ENCODE data around the gene ZNRF4.
"Not testable (repeated sequence)": the region's sequence is repeated elsewhere in the genome, so short reads cannot be mapped to it uniquely, and the experiment has no call there.

ZNRF4 gene

DNA sequence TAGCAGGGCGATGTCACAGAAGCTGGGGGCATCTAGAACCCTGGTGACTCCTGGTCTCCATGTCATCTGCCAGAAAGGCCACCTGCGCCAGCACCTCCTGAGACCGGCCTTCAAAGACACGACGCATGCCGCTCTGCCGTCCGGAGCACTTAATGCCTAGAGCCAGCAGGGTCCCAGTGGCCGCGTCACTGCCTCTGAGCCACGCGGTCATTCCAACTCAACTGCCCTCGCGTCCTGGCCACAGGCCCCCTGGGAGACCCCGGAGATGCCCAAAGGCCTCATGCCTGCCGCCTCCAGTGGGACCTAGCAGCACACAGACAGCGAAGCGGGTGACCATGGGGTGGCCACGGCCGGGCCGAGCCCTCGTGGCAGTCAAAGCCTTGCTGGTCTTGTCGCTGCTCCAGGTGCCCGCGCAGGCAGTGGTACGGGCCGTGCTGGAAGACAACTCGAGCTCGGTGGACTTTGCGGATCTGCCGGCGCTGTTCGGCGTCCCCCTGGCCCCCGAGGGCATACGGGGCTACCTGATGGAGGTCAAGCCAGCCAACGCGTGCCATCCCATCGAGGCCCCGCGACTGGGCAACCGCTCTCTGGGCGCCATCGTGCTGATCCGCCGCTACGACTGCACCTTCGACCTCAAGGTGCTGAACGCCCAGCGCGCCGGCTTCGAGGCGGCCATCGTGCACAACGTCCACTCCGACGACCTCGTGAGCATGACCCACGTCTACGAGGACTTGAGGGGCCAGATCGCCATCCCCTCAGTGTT lies at the start of gene ZNRF4:
TSS of gene ZNRF4 (plus strand) at position 51 of the 763 bp plus-strand sequence. CDS start at position 126, 75 bp downstream.
- no peak for DNase-seq (ENCODE audit: low spot score)

GRCh38 chr19:5406198-5406597 lies 49.0 kb upstream of the ZNRF4 start:
- DNase-seq (ENCODE audit: low spot score), result not testable (repeated sequence)

DNA sequence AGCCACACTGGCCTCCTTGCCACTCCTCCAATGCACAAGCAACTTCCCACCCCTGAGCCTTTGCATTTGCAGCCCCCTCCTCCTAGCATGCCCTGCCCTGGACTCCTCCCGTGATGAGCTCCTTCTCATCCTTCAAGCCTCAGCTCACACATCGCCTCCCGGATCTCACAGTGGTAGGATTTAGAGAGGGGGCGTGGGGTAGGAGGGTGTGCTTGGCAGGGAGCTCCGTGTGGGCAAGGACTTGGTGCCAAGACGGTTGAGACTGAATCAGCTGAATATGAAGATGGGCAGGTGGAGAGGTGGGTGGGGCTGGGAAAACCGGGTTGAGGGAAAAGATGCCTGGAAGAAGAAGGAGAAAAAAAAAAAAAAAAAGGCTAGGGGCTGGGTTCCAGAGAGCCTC lies 48.4 kb upstream of the ZNRF4 start:
- DNase-seq (ENCODE audit: low spot score), result no peak

DNA sequence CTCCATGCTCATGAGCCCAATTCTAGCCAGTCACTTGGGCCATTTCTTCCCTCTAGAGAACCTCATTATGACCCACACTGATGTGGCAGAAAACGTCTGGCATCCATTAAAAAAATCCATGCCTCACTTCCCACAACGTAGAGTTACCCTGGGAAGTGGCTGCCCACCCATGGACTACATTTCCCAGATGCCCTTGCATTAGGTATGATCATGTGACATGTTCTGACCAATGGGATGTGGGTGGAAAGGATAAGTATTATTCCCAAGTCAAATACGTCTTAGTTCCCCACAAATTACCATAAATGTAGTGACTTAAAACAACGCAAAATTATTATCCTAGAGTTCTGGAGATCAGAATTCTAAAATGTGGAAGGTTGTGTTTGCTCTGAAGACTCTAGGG lies 47.9 kb upstream of the ZNRF4 start:
- DNase-seq (ENCODE audit: low spot score), result no peak

DNA sequence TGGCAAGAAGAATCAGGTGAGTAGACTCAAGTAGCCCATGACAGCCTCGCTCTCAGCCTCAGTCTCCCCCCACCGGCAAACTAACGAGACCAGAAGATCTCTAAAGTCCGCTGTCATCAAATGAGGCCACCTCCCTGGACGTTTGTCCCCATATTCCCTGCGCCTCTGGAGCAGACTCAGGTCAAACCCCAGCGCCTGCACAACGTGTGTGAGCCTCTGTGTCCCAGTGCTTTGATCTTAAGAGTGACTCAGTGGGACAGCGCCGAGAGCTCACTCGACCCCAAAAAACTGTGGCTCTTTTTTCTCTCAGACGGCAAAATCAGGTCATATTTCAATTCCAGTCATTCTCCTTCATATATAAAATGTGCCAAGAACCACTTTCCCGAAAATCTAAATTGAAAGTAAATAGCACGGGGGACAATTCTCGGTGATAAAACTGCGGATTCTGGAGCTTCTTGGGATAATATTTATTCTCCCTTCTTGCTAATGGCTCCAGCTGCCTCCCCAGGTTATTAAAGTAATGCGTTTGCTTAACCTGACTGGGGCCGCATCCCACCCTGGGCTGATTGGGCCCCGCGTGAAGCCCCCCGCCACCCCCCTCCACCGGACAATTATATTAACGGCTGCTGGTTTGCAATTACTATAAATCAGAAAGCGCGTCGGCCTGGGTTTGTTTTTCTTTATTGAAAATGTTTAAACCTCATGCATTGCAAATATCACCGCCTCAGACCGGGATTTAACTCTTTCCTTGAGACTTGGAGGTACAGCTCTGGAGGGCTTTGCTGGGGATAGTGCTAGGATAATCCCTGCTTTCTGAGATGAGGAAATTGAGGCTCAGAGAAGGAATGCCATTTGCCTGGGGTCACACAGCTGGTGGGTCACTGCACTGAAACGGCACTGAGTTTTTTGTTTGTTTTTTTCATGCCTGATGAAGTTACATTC lies 37.5 kb upstream of the ZNRF4 start:
- no peak for DNase-seq (ENCODE audit: low spot score)

GRCh38 chr19:5418677-5419076 lies 36.5 kb upstream of the ZNRF4 start:
- DNase-seq (ENCODE audit: low spot score), result no peak

DNA sequence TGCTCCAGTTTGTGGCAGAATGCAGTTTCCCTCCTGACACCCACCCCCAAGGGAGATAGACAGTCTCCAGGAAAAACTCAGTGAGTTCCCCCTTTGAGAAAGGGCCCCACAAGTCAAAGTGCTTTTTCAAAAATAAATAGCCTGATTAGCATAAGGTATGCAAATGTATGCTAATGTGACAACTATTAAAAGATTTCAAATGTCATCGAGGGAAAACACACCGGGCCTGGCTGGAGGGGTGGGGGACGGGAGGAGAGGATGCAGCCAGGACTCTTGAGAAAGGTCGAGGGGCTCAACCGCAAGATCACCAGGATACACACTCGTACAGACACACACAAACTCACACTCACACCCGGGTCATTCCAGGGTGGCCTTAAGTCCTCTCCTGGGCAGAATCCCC lies 34.3 kb upstream of the ZNRF4 start:
- DNase-seq (ENCODE audit: low spot score), result no peak

- no peak for DNase-seq (ENCODE audit: low spot score)
These were observed 31.6 kb upstream of the ZNRF4 start for GRCh38 chr19:5423567-5424125.

GRCh38 chr19:5424192-5424973 lies 30.8 kb upstream of the ZNRF4 start:
- DNase-seq (ENCODE audit: low spot score), result no peak

DNA sequence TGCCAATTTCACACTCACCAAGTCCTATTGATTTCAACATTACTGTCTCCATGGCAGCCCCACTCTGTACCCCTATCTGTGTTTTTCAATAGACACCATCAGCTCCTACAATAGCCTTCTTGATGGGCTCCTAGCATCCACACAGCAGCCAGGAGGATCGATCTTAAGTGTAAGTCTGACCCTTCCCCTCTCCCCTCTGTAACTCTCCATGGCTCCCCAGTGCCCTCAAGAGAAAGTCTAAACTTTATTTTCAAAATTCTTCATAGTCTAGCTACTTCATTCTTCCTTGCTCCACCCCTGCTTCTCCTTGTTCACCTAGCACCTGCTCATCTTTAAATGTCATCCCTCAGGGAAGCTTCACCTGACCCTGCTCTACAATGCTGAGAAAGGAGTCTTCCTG lies 30.0 kb upstream of the ZNRF4 start:
- no peak for DNase-seq (ENCODE audit: low spot score)

- no peak for DNase-seq (ENCODE audit: low spot score)
These were observed 25.0 kb upstream of the ZNRF4 start for GRCh38 chr19:5430237-5430636.

DNA sequence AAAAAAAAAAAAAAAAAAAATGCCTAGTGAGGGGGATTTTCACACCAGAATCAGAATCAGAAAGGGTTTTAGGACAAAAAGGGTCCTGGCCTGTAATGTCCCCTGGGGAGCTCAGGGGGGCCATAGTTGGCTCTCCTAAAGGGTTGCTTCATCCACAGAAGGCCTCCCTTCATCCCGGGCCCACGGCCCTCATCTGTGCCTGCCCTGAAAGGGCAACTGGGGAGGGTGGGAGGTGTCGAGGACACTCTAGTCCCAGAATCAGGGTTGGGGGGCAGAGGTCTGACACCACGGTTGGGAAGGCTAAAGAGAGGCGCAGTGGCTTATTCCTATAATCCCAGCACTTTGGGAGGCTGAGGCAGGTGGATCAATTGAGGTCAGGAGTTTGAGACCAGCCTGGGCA lies 22.5 kb upstream of the ZNRF4 start:
- DNase-seq (ENCODE audit: low spot score), result no peak

- DNase-seq (ENCODE audit: low spot score), result no peak
These were observed 20.8 kb upstream of the ZNRF4 start for GRCh38 chr19:5434351-5434917.

GRCh38 chr19:5434970-5435641 lies 20.1 kb upstream of the ZNRF4 start:
- no peak for DNase-seq (ENCODE audit: low spot score)

GRCh38 chr19:5435642-5436017 lies 19.6 kb upstream of the ZNRF4 start:
- no peak for DNase-seq (ENCODE audit: low spot score)

DNA sequence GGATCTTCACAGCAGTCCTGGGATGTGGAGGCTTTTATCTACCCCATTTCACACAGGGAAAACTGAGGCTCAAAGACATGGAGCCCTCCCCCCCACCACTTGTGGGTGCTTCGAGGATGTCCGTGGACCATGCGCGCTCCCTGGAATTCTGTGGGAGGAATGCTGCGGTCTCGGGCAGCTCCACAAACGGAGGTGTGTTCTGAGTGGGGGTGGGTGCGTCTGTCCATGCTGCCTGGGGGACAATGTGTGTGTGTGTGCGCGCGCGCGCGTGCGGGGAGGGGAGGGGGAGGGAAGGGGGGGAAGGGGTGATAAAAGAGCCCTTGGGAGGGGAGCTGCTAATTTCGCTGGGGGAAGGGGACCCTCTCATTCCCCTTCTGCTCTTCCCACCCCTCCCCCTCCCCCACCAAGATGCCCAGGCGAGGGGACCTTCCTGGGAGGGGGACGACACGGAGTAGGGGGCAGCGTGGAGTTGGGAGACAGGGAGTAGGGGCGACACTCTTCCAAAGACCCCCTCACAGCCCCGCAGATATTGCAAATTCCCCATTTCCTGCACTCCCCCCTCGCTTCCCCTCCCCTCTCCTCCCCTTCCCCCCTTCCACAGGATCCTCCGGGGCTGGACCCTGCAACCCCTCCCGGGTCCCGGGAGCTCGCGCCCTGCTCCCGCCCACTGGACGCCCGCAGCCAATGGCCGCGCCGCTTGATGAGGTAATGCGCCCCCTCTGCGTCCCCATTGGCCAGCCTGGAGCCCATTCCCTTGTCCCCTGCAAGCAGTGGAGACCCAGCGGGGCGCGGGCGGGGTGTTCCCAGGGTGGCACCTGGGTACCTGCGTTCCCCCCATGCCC lies 18.9 kb upstream of the ZNRF4 start:
- peak; percentile 69 for DNase-seq (ENCODE audit: low spot score)

- DNase-seq (ENCODE audit: low spot score), result no peak
These were observed 18.3 kb upstream of the ZNRF4 start for GRCh38 chr19:5436948-5437306.

DNA sequence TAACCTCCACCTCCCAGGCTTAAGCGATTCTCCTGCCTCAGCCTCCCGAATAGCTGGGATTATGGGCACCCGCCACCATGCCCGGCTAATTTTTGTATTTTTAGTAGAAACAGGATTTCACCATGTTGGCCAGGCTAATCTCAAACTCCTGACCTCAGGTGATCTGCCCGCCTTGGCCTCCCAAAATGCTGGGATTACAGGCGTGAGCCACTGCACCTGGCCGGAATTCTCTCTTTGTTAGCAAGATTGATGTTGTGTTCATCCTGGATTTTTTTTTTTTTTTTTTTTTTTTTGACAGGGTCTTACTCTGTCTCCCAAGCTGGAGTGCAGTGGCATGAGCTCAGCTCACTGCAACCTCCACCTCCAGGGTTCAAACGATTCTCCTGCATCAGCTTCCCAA lies 16.5 kb upstream of the ZNRF4 start:
- DNase-seq (ENCODE audit: low spot score), result not testable (repeated sequence)

GRCh38 chr19:5439452-5439851 lies 15.8 kb upstream of the ZNRF4 start:
- DNase-seq (ENCODE audit: low spot score), result no peak

DNA sequence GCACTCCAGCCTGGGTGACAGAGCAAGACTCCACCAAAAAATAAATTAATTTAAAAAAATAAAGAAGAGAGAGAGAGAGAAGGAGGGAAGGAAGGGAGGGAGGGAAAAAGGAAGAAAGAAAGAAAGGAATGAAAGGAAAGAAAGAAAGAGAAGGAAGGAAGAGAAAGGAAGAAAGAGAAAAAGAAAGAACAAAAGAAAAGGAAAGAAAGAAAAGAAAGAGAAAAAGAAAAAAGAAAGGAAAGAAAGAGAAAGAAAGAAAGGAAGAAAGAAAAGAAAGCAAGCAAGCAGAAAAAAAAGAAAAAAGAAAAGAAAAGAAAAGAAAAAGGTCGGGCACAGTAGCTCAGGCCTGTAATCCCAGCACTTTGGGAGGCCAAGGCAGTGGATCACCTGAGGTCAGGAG lies 14.9 kb upstream of the ZNRF4 start:
- DNase-seq (ENCODE audit: low spot score), result no peak

Measured in germinal center (tissue), 1 donor.